ENCODE results near the gene ARHGAP18. TPM values are rescaled to one million over a fixed set of nuclear protein-coding genes. Genes with fewer than 3 reads are reported as not detected.

The ARHGAP18 gene
- total and polyA plus RNA-seq, 10 of the 15 experiments (the other 5 are each of a cell fraction or from before 2014, with no cell fraction given), result 18.2 to 52.2 (median 31.7) TPM

- no peak for TF ChIP-seq ATF3 (IDR thresholded peaks at IDR 0.05; ENCODE audit: borderline replicate concordance, extremely low read depth, low read depth, low read length)
- no peak for TF ChIP-seq NR2C2 (IDR thresholded peaks at IDR 0.05; ENCODE audit: borderline replicate concordance, control insufficient read depth, insufficient read length, low read depth)
- TF ChIP-seq CEBPZ (IDR thresholded peaks at IDR 0.05; ENCODE audit: low read depth, low read length), result no peak
- no peak for TF ChIP-seq EGR1 (IDR thresholded peaks at IDR 0.05; ENCODE audit: borderline replicate concordance in 1 of 2, low read depth in 2 of 2, low read length in 2 of 2)
- TF ChIP-seq TCF3 (IDR thresholded peaks at IDR 0.05; ENCODE audit: borderline replicate concordance, insufficient read depth, low read depth, low read length), result no peak
- no peak for TF ChIP-seq MYC (IDR thresholded peaks at IDR 0.05; ENCODE audit: insufficient read depth, insufficient read length, insufficient replicate concordance, low read length, severe bottlenecking)
- peak in 1 of 2 experiments; percentile 55; a peak in 1 of 4 replicates for TF ChIP-seq EP300 (IDR thresholded peaks at IDR 0.05; ENCODE audit: borderline replicate concordance in 1 of 2, control insufficient read depth in 1 of 2, low read depth in 2 of 2, low read length in 2 of 2)
- no peak for TF ChIP-seq FOXK2 (IDR thresholded peaks at IDR 0.05)
- no peak for TF ChIP-seq BHLHE40 (IDR thresholded peaks at IDR 0.05; ENCODE audit: borderline replicate concordance in 1 of 2, low read depth in 2 of 2, low read length in 1 of 2)
- no peak for TF ChIP-seq TARDBP (IDR thresholded peaks at IDR 0.05; ENCODE audit: borderline replicate concordance)
- TF ChIP-seq ATF7 (IDR thresholded peaks at IDR 0.05; ENCODE audit: low read depth), result peak; percentile 65
- TF ChIP-seq USF1 (IDR thresholded peaks at IDR 0.05; ENCODE audit: borderline replicate concordance, extremely low read length, insufficient read depth, low read depth, low read length), result no peak
- TF ChIP-seq ZNF592 (IDR thresholded peaks at IDR 0.05), result no peak
- peak; percentile 48; the same call in 1 of the 2 replicates for TF ChIP-seq RUNX3 (IDR thresholded peaks at IDR 0.05; ENCODE audit: low read length)
- peak; percentile 27 for TF ChIP-seq MEF2B (IDR thresholded peaks at IDR 0.05; ENCODE audit: partially characterized antibody, poor library complexity, severe bottlenecking)
- TF ChIP-seq NBN (IDR thresholded peaks at IDR 0.05), result 0 out of 2 replicates have a peak, but pooled peaks have one; percentile 32
- peak; percentile 36; the same call in 1 of the 2 replicates for TF ChIP-seq RELB (IDR thresholded peaks at IDR 0.05; ENCODE audit: low read depth)
- peak; percentile 43; the same call in 1 of the 2 replicates for TF ChIP-seq BMI1 (IDR thresholded peaks at IDR 0.05; ENCODE audit: borderline replicate concordance)
Measured at GRCh38 chr6:129631070-129631469, 78.9 kb downstream of the ARHGAP18 start (continued).

Measured in GM12878 (cell line).